HL-60 (cell line): ENCODE measurements around the gene DNAJB1.

ENCODE experiments used
- DNase-seq, 2 experiments: peaks; one replicate each; pipeline ENCODE4 v3.0.0-alpha.2; 2010 to 2020; ENCODE audit warnings: low read depth in 1 of 2, low spot score in 1 of 2
- H3K27ac ChIP-seq: fragments of 250-450 bp; sonication (Bioruptor Pico); replicated peaks from 2 replicates; pipeline ENCODE4 v1.5.1; 2020; ENCODE audit warnings: mild to moderate bottlenecking, moderate library complexity
- H3K27me3 ChIP-seq: fragments of 250-450 bp; sonication (Bioruptor Pico); 2 replicates; pipeline ENCODE4 v1.5.1; 2021; ENCODE audit warnings: mild to moderate bottlenecking, moderate library complexity; ENCODE audit not compliant: insufficient read depth, poor library complexity, severe bottlenecking
- H3K4me3 ChIP-seq: replicated peaks from 2 replicates; pipeline ENCODE4 v1.5.1; 2011; ENCODE audit warnings: mild to moderate bottlenecking, control low read depth, low read length; ENCODE audit not compliant: insufficient read depth
- GABPA ChIP-seq: IDR thresholded peaks from 2 replicates; pipeline ENCODE4 v1.6.1; 2012; ENCODE audit warnings: low read depth
- POLR2AphosphoS5 ChIP-seq: IDR thresholded peaks from 2 replicates; pipeline ENCODE4 v1.6.1; 2012; ENCODE audit warnings: low read depth
- SPI1 ChIP-seq: IDR thresholded peaks from 2 replicates; pipeline ENCODE4 v1.6.1; 2012; ENCODE audit warnings: low read depth, mild to moderate bottlenecking, borderline replicate concordance
- TF ChIP-seq, protein P1 (sequence below): IDR thresholded peaks from one replicate; pipeline ENCODE4 v1.5.1; 2011; ENCODE audit warnings: low read length, control low read depth, inconsistent platforms; ENCODE audit not compliant: insufficient read depth
- TF ChIP-seq, protein P2 (sequence below): IDR thresholded peaks from 2 replicates; pipeline ENCODE4 v1.6.1; 2012; ENCODE audit warnings: low read depth; ENCODE audit not compliant: insufficient replicate concordance

Gene DNAJB1

GRCh38 chr19:14482172-14482941, 35.8 kb downstream of the DNAJB1 start:
- Histone ChIP-seq H3K4me3 (no peak overlapping the region), H3K27ac (no peak overlapping the region), H3K27me3 (no peaks in the 10 kb centered on the region)
- DNase-seq = no peak
- TF ChIP-seq GABPA (no peak), POLR2AphosphoS5 (no peak), SPI1 (no peak)
- TF ChIP-seq, protein P1, sequence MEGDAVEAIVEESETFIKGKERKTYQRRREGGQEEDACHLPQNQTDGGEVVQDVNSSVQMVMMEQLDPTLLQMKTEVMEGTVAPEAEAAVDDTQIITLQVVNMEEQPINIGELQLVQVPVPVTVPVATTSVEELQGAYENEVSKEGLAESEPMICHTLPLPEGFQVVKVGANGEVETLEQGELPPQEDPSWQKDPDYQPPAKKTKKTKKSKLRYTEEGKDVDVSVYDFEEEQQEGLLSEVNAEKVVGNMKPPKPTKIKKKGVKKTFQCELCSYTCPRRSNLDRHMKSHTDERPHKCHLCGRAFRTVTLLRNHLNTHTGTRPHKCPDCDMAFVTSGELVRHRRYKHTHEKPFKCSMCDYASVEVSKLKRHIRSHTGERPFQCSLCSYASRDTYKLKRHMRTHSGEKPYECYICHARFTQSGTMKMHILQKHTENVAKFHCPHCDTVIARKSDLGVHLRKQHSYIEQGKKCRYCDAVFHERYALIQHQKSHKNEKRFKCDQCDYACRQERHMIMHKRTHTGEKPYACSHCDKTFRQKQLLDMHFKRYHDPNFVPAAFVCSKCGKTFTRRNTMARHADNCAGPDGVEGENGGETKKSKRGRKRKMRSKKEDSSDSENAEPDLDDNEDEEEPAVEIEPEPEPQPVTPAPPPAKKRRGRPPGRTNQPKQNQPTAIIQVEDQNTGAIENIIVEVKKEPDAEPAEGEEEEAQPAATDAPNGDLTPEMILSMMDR = no peak
- TF ChIP-seq, protein P2, sequence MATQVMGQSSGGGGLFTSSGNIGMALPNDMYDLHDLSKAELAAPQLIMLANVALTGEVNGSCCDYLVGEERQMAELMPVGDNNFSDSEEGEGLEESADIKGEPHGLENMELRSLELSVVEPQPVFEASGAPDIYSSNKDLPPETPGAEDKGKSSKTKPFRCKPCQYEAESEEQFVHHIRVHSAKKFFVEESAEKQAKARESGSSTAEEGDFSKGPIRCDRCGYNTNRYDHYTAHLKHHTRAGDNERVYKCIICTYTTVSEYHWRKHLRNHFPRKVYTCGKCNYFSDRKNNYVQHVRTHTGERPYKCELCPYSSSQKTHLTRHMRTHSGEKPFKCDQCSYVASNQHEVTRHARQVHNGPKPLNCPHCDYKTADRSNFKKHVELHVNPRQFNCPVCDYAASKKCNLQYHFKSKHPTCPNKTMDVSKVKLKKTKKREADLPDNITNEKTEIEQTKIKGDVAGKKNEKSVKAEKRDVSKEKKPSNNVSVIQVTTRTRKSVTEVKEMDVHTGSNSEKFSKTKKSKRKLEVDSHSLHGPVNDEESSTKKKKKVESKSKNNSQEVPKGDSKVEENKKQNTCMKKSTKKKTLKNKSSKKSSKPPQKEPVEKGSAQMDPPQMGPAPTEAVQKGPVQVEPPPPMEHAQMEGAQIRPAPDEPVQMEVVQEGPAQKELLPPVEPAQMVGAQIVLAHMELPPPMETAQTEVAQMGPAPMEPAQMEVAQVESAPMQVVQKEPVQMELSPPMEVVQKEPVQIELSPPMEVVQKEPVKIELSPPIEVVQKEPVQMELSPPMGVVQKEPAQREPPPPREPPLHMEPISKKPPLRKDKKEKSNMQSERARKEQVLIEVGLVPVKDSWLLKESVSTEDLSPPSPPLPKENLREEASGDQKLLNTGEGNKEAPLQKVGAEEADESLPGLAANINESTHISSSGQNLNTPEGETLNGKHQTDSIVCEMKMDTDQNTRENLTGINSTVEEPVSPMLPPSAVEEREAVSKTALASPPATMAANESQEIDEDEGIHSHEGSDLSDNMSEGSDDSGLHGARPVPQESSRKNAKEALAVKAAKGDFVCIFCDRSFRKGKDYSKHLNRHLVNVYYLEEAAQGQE = no peak

- DNase-seq = no peak
- no peak for TF ChIP-seq GABPA
- TF ChIP-seq, protein P1 = no peak
- TF ChIP-seq POLR2AphosphoS5 = no peak
- TF ChIP-seq, protein P2 = no peak
- no peak for TF ChIP-seq SPI1
- H3K27ac ChIP-seq = no peak overlapping the region
- H3K27me3 ChIP-seq = no peaks in the 10 kb centered on the region
- H3K4me3 ChIP-seq = no peak overlapping the region
These were observed 37.5 kb downstream of the DNAJB1 start for GRCh38 chr19:14480700-14481079.

DNA sequence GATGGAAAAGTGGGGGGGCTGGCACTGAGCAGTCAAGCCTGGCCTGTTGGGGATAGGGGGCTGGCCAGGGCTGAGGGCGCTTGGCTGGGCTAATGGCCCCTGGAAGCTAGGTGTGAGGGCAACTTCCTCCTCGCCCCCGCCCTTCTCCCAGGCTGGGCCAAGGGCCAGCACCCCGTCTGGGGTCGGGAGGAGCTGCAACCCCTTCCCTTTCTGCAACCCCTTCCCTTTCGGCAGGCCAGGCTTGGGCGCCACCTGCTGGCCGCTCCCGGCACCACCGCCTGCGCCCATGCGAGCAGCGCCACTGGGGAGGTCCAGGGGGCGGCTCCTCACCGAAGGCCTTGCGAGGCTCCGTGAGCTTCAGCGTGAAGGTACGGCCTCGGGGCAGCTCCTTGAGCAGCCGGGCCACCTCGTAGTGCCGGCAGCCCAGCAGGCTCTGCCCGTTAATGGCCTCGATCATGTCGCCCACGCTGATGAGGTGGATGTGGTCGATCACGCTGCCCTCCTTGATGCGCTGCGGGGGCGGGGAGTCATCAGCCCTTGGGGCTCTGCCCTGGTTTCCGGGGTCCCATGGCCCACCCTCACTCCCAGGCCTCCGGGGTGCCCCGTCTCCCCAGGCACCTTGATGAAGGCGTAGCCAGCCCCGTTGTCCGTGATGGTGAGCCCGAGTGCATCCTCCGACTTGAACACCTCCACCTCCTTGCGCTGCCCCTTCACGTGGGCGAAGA, 38.1 kb downstream of the DNAJB1 start:
- Histone ChIP-seq H3K27ac (no peak overlapping the region), H3K27me3 (no peaks in the 10 kb centered on the region), H3K4me3 (peak overlapping the region; percentile 15; the same call in 1 of the 2 replicates)
- TF ChIP-seq, protein P1 = peak; percentile 67
- TF ChIP-seq GABPA = no peak
- DNase-seq = peak; percentile 51 to 72
